Loucy (cell line): Measurements from ENCODE around the gene PCOLCE2.

Experiments used
- H2AFZ ChIP-seq: fragments of 200-600 bp; sonication (generic); 2 replicates; pipeline ENCODE4 v1.6.0; 2016; ENCODE audit warnings: antibody characterized with exemption, mild to moderate bottlenecking, low read length, moderate library complexity
- H3F3A ChIP-seq: fragments of 200-600 bp; 2 replicates; pipeline ENCODE4 v1.6.0; 2016; ENCODE audit warnings: antibody characterized with exemption, low read depth, mild to moderate bottlenecking
- H3K27me3 ChIP-seq: fragments of 200-600 bp; sonication (generic); 2 replicates; pipeline ENCODE4 v1.6.1; 2014; ENCODE audit warnings: low read length, mild to moderate bottlenecking; ENCODE audit not compliant: insufficient read depth, poor library complexity, severe bottlenecking
- H3K36me3 ChIP-seq: fragments of 200-600 bp; sonication (generic); 2 replicates; pipeline ENCODE4 v1.6.1; 2016; ENCODE audit warnings: low read length; ENCODE audit not compliant: insufficient read depth
- H3K4me1 ChIP-seq: fragments of 200-600 bp; sonication (generic); 2 replicates; pipeline ENCODE4 v1.5.1; 2014; ENCODE audit warnings: low read length, mild to moderate bottlenecking; ENCODE audit not compliant: insufficient read depth, poor library complexity, severe bottlenecking
- H3K4me2 ChIP-seq: fragments of 200-600 bp; sonication (generic); 2 replicates; pipeline ENCODE4 v1.6.0; 2014; ENCODE audit warnings: antibody characterized with exemption, low read length, low read depth, mild to moderate bottlenecking; ENCODE audit not compliant: poor library complexity, severe bottlenecking
- H3K4me3 ChIP-seq: fragments of 200-600 bp; sonication (generic); 2 replicates; pipeline ENCODE4 v1.5.1; 2014; ENCODE audit warnings: low read length, mild to moderate bottlenecking, mixed read lengths; ENCODE audit not compliant: poor library complexity, severe bottlenecking
- H3K79me2 ChIP-seq: fragments of 200-600 bp; sonication (generic); 2 replicates; pipeline ENCODE4 v1.6.1; 2014; ENCODE audit warnings: low read length; ENCODE audit not compliant: insufficient read depth
- H3K9ac ChIP-seq: fragments of 200-600 bp; sonication (generic); 2 replicates; pipeline ENCODE4 v1.6.0; 2014; ENCODE audit warnings: mild to moderate bottlenecking, low read depth, low read length, moderate library complexity; ENCODE audit not compliant: poor library complexity, severe bottlenecking
- H3K9me2 ChIP-seq: fragments of 200-600 bp; sonication (generic); replicated peaks from 2 replicates; pipeline ENCODE4 v1.6.1; 2016; ENCODE audit warnings: low read depth, low read length, mixed read lengths
- H3K9me3 ChIP-seq: fragments of 200-600 bp; sonication (generic); 2 replicates; pipeline ENCODE4 v1.6.1; 2014; ENCODE audit warnings: mild to moderate bottlenecking, antibody characterized with exemption, low read length, low read depth; ENCODE audit not compliant: insufficient read depth
- H4K20me1 ChIP-seq: fragments of 200-600 bp; sonication (generic); 2 replicates; pipeline ENCODE4 v1.6.0; 2014; ENCODE audit warnings: antibody characterized with exemption, low read length, mild to moderate bottlenecking; ENCODE audit not compliant: insufficient read depth, poor library complexity, severe bottlenecking
- EZH2phosphoT487 ChIP-seq: fragments of 200-600 bp; IDR thresholded peaks from 2 replicates; pipeline ENCODE4 v1.6.1; 2018; ENCODE audit warnings: antibody characterized with exemption, mild to moderate bottlenecking, moderate library complexity, borderline replicate concordance
- TF ChIP-seq, protein P1 (sequence below): fragments of 200-600 bp; sonication (generic); conservative IDR thresholded peaks from 2 replicates; pipeline ENCODE4 v1.5.1; 2014; ENCODE audit warnings: mild to moderate bottlenecking, antibody characterized with exemption, low read length

The PCOLCE2 gene

GRCh38 chr3:142904639-142905436 lies 16.0 kb upstream of the PCOLCE2 start:
- Histone ChIP-seq H4K20me1 (no peaks in the 10 kb centered on the region), H3K36me3 (no peaks in the 10 kb centered on the region), H3K9me3 (no peaks in the 10 kb centered on the region), H3K27me3 (no peaks in the 10 kb centered on the region), H3K4me2 (no peak overlapping the region), H3K9ac (no peak overlapping the region), H3K4me1 (no peaks in the 10 kb centered on the region), H3K9me2 (no peaks in the 10 kb centered on the region), H3F3A (no peaks in the 10 kb centered on the region), H3K4me3 (no peak overlapping the region), H2AFZ (0 out of 2 replicates have a peak overlapping the region, but pooled peaks have one; percentile 1), H3K79me2 (no peaks in the 10 kb centered on the region)
- no peak for TF ChIP-seq EZH2phosphoT487
- TF ChIP-seq, protein P1, sequence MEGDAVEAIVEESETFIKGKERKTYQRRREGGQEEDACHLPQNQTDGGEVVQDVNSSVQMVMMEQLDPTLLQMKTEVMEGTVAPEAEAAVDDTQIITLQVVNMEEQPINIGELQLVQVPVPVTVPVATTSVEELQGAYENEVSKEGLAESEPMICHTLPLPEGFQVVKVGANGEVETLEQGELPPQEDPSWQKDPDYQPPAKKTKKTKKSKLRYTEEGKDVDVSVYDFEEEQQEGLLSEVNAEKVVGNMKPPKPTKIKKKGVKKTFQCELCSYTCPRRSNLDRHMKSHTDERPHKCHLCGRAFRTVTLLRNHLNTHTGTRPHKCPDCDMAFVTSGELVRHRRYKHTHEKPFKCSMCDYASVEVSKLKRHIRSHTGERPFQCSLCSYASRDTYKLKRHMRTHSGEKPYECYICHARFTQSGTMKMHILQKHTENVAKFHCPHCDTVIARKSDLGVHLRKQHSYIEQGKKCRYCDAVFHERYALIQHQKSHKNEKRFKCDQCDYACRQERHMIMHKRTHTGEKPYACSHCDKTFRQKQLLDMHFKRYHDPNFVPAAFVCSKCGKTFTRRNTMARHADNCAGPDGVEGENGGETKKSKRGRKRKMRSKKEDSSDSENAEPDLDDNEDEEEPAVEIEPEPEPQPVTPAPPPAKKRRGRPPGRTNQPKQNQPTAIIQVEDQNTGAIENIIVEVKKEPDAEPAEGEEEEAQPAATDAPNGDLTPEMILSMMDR, result peak; percentile 48

DNA sequence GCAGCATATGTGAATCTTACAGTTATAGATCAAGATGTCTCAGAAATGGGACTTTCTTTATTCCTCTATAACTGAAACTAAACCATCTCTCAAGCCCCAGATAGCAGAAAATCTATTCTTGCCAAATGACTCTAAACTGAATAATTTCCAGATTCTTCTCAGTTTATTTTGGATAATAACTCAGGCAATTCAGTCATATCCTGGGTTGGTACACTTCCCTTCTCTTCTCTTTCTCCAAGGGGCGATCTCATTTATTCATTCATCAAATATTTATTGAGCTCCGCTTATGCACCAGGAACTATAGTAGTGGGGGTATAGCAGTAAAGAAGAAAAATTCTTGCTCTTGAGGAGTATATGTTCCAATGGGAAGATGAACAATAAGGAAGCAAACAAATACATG lies 13.5 kb upstream of the PCOLCE2 start:
- no peak overlapping the region for H3K9ac ChIP-seq
- TF ChIP-seq, protein P1, result no peak
- no peak for TF ChIP-seq EZH2phosphoT487
- no peaks in the 10 kb centered on the region for H3K36me3 ChIP-seq
- H3K9me2 ChIP-seq, result no peaks in the 10 kb centered on the region
- no peak overlapping the region for H3K4me3 ChIP-seq
- no peak overlapping the region for H3K4me2 ChIP-seq
- H3F3A ChIP-seq, result no peaks in the 10 kb centered on the region
- H3K79me2 ChIP-seq, result no peaks in the 10 kb centered on the region
- no peaks in the 10 kb centered on the region for H3K27me3 ChIP-seq
- no peaks in the 10 kb centered on the region for H3K9me3 ChIP-seq
- H4K20me1 ChIP-seq, result no peaks in the 10 kb centered on the region
- no peak overlapping the region for H2AFZ ChIP-seq
- H3K4me1 ChIP-seq, result no peaks in the 10 kb centered on the region

GRCh38 chr3:142898346-142899213 lies 9.7 kb upstream of the PCOLCE2 start:
- Histone ChIP-seq H3F3A (no peaks in the 10 kb centered on the region), H3K9me3 (no peaks in the 10 kb centered on the region), H4K20me1 (no peaks in the 10 kb centered on the region), H3K79me2 (no peaks in the 10 kb centered on the region), H3K27me3 (no peaks in the 10 kb centered on the region), H3K9ac (no peak overlapping the region), H3K9me2 (no peaks in the 10 kb centered on the region), H3K4me2 (no peak overlapping the region), H3K4me3 (no peak overlapping the region), H3K4me1 (no peaks in the 10 kb centered on the region), H2AFZ (no peak overlapping the region), H3K36me3 (no peaks in the 10 kb centered on the region)
- TF ChIP-seq, protein P1, result no peak
- no peak for TF ChIP-seq EZH2phosphoT487
